GM21360 (cell line): ENCODE data around the gene ABHD3.
A peak's percentile ranks its signal among the peaks of the same experiment; 100 is the strongest.
"Not testable (repeated sequence)": the region's sequence is repeated elsewhere in the genome, so short reads cannot be mapped to it uniquely, and the experiment has no call there.

ENCODE experiments used
- ATAC-seq: cut with Tn5 transposase; IDR thresholded peaks from one replicate; pipeline ENCODE4 v1.9.1; 2021; ENCODE audit warnings: mild to moderate bottlenecking, moderate library complexity; ENCODE audit not compliant: unreplicated experiment

Gene ABHD3, protein sequence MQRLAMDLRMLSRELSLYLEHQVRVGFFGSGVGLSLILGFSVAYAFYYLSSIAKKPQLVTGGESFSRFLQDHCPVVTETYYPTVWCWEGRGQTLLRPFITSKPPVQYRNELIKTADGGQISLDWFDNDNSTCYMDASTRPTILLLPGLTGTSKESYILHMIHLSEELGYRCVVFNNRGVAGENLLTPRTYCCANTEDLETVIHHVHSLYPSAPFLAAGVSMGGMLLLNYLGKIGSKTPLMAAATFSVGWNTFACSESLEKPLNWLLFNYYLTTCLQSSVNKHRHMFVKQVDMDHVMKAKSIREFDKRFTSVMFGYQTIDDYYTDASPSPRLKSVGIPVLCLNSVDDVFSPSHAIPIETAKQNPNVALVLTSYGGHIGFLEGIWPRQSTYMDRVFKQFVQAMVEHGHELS

DNA sequence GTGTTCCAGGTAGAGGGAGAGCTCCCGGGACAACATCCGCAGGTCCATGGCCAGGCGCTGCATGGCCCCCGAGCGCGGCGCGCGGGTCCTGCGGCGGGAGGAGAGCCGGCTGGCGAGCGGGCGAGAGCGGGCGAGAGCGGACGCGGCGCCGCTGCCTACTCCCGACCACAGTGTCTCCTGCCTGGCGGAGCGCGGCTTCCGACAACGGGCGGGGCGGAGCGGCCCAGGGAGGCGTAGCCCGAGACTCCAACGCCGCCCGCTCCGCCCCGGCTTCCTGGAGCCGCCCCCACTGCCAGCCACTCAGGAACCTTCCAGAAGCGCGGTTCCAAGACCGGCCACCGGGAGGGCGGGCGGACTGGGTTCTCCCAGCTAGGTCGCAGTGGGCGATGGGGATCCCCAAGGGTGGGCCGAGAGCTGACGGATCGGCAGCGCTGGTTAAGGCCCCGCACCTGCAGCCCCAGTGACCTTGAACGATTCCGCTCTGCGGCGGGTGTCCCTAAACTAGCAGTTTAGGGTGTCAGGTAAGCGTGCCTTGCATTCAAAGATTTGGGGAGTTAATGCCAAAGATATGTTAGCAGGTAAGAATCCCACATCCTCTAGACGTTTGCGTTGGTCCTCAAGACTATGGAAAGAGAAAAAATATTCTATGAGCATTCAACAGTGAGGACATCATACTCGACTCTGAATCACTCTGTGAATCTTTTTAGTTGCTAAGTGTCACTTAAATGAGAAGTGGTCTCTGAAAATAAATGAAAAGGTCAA is at the start of gene ABHD3:
ABHD3 (minus strand) TSS at position 172 of the 762 bp plus-strand sequence; CDS start at position 63, 109 bp downstream.
- ATAC-seq, result peak; percentile 91

DNA sequence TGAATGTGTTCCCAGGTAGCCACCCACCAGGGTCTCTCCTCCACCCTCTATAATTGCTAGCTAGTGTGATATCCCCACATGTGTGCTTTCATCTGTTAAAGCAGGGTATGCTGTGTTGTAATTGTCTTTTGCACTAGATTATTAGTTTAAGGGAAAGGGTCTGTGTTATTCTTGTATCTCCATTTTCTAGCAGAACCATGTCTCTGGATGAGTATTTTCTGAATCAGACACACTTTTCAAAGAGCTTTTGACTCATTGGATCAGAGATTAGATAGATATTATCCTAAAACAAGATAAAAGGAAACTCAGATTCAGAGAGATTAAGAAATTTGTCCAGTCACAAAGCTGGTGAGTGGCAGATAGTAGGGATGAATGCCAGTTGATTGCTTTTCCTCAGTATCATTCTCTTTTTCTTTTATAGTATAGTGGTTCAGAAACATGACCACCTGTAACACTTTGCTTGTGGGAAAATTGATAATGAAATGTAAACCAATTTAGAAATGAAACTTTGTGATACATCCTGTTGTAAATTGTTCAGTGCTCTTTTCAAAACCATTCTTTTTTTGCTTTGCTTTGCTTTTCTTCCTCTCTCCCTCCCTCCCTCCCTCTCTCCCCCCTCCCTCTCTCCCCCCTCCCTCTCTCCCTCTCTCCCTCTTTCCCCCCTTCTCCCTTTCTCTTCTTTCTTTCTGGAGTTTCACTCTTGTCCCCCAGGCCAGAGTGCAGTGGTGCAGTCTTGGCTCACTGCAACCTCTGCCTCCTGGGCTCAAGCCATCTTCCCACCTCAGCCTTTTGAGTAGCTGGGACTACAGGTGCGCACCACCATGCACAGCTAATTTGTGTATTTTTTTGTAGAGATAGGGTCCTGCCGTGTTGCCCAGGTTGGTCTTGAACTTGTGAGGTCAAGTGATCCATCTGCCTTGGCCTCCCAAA is 43.5 kb upstream of the ABHD3 start:
- ATAC-seq, result no peak

DNA sequence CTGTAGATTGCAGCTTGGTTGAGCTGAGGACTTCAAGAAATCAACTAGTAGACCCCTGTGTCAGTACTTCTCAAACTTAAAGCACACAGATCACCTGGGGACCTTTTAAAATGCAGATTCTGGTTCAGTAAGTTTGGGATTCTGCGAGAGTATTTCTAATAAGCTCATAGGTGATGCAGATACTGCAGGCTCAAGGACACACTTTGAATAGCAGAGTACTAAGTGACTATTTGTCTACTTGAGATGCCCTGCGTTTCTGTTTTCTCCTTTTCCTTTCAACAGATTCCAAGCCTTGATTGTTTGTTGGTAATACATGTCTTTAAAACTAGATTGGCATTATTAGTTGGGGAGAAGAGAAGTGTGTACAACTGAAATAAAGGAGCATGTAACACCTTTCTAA is 42.7 kb upstream of the ABHD3 start:
- no peak for ATAC-seq

DNA sequence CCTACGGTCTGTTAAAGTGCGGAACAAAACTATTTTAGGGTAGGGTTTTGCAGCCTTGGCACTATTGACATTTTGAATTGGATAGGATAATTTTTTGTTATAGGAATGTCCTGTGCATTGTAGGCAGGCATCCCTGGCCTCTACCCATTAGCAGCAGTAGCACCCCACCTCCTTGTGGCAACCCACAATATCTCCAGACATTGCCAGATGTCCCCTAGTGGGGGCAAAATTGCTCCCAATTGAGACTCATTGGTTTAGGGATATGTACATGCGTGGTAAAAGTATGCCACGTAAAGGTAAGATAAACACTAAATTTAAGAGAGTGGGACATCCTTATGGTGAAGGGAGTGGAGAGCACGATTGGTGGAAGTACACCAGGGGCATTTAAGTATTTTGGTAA is 40.7 kb upstream of the ABHD3 start:
- no peak for ATAC-seq

DNA sequence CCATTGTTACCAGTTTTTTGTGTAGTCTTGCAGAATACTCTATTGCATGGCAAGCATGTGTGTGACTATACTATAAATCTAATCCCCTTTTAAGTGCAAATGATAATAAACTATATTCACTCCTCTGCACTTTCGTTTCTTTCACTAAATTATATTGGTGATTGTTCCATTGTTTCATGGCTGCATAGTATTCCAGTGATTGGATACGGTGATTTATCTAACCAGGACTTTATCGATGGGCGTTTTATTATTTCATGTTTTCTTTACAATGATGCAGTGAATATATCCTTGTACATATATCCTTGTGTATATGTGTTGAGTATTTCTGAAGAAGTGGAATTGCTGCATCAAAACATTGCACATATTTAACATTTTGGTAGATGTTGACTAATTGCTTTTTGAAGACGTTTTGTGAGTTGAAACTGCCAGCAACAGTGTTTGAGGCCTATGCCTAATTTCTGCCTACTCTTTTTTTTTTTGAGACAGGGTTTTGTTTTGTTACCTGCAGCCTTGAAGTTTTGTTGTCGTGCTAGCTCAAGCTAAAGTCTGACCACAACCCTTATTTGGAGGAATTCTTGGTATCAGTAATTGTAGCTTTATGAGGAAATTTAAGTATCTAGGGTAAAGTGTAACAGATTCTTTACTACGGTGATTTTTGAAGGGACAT is 38.7 kb upstream of the ABHD3 start:
- no peak for ATAC-seq

DNA sequence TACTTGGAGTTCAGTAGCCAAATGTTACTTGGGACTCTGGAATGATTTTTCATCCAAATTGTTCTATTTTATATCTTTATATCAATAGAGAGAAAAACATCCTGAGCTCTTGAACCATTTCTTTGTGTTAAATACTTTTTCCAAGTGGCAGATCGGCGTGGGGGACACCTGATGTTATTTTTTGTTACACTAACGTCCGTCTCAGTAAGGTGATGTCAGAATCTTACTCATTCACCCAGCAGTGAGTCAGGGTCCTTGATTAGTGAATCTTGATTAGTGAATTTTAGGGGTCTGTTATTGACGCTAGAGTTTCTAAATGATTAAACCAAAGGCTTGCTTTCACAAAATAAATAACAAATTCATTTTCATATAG is 37.7 kb upstream of the ABHD3 start:
- ATAC-seq, result no peak

DNA sequence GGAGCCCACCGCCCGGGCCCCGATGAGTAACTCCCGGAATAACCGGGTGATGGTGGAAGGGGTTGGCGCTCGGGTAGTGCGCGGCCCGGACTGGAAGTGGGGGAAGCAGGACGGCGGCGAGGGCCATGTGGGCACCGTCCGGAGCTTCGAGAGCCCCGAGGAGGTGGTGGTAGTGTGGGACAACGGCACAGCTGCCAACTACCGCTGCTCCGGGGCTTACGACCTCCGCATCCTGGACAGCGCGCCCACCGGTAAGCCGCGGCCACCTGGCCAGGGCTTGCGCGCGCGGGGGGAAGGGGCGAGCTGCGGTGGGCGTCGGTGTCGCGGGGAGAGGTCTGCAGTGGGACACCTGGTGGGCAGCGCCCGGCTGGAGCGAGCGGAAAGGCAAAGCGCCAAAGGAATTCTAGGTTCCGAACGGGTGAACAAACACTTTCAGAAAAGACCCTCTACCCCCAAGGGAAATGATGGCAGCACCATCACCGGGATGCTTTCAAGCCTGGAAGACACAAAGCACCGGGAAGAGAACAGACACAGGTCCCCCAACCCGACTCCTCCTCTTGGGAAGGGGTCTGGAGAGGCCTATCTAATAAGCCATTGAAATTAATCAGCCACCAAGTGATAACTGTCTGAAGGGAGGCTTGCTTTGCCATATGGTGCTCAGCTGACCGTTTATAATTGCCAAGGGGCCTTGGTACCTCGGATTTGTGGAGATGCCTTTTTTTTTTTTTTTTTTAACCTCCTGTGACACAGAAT is 37.2 kb upstream of the ABHD3 start:
- ATAC-seq, result peak; percentile 11

DNA sequence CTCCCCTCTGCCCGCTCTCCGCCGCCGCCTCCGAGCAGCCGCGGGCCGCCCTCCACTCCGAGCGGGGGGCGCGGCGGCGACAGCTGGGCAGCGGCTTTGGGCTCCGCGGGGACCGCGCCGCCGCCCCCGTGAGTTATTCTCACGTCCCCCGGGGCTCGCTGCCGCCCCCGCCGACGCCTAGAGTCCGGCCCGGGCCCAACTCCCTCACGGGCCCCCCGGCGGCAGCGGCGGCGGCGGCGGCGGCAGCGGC is 36.7 kb upstream of the ABHD3 start:
- peak; percentile 32 for ATAC-seq

DNA sequence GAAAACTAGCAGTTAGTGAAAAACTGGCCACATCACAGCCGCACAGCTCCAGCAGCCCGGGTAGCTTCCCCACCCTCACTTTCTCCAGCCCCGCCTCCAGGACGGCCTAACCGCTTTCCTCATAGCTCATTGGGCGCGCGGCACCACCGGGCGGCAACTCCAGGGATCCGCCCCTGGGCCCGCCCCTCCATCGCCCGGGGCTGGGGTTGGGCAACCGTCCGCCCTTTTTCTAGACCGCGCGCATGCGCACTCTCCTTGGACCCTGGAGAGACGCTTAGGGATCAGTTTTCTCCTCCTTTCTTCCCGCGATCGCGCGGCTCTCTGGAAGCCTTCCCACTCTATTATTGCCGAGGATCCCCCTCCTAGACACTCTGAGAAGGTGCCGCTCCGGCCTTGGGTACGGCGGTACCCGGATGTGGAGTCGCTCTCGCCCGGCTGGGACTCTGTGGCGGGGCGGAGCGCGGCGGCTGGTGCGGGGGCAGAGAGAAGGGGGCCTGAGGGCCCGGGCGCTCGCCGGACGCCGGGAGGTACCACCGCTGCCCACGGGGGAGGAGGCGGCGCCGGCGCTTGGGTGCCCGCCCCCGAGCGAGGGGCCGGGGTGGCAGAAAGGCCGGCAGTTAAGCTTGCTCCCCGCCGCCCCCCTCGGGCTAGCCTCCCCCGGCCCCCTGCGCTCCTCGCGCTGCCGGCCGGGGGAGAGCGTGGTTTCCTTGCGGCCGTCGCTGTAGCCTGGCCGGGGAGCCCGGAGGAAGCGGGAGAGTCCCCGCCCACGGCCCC is 36.2 kb upstream of the ABHD3 start, which contains the start of gene MIB1:
MIB1 (plus strand) TSS at position 255 of the 774 bp plus-strand sequence. CDS start 792 bp downstream, outside the sequence.
- peak; percentile 96 for ATAC-seq

DNA sequence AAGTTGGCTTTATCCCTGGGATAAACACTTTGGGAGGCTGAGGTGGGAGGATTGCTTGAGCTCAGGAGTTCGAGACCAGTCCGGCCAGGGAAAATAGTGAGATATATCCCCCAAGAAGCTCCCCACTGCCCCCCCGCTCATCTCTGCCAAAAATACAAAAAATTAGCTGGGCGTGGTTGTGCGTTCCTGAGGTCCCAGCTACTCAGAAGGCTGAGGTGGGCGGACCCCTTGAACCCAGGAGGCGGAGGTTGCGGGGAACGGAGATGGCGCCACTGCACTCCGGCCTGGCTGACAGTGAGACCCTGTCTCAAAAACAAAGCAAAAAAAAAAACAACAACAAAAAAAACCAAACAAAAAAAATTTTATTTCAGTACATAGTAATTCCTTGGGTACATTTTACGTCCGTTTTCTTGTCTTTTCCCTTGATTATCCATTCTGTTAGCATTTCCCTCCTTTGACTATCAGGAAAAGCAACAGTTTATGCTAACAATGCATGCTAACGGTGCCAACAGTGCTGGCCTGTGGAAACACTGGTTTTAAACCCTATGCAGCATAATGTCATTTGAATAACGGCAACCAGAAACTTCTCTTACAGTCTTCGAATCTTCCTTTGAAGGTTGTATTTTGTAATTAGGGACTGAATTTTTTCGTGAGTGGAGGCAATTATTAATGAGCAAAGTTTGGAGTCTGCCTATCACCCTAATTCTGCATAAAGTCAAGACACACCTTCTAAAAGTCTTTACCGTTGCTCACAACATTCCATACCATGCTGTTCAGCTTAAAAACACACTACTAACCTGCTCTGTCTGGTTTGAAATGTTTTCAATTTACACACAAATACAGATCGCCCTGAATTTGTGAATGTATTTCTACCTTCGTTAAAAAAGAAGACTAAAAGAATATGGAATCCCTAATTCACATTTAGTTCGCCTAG is 35.3 kb upstream of the ABHD3 start:
- ATAC-seq, result peak; percentile 3

DNA sequence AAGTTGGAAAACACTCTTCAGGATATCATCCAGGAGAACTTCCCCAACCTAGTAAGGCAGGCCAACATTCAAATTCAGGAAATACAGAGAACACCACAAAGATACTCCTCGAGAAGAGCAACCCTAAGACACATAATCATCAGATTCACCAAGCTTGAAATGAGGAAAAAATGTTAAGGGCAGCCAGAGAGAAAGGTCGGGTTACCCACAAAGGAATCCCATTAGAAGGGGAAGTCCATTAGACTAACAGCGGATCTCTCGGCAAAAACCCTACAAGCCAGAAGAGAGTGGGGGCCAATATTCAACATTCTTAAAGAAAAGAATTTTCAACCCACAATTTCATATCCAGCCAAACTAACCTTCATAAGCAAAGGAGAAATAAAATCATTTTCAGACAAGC is 32.4 kb upstream of the ABHD3 start:
- ATAC-seq, result not testable (repeated sequence)

DNA sequence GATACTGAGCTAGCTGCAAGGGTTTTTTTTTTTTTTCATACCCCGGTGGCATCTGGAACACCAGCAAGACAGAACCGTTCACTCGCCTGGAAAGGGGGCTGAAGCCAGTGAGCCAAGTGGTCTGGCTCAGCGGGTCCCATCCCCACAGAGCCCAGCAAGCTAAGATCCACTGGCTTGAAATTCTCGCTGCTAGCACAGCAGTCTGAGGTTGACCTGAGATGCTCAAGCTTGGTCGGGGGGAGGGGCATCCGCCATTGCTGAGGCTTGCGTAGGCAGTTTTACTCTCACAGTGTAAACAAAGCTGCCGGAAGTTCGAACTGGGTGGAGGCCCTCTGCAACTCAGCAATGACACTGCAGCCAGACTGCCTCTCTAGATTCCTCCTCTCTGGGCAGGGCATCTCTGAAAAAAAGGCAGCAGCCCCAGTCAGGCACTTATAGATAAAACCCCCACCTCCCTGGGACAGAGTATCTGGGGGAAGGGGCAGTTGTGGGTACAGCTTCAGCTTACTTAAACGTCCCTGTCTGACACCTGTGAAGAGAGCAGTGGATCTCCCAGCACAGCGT is 31.0 kb upstream of the ABHD3 start:
- no peak for ATAC-seq

DNA sequence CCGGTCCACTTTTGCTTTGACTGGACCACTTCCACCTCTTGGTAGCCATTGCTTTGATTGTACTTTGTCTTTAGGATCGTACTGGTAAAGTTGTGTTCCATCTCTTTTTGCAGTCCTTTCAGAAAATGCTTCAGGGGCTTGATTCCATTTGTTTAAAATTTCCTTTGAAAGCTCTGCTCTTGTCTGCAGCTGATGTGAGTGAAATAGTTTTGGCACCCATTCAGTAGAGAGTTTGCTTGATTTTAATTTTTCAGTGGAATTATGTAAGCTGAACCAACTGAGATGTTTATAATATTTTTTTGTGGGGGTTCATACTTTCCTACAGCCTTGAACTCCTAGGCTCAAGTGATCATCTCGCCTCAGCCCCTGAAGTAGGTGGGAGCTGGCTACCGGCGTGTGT is 28.4 kb upstream of the ABHD3 start:
- no peak for ATAC-seq

DNA sequence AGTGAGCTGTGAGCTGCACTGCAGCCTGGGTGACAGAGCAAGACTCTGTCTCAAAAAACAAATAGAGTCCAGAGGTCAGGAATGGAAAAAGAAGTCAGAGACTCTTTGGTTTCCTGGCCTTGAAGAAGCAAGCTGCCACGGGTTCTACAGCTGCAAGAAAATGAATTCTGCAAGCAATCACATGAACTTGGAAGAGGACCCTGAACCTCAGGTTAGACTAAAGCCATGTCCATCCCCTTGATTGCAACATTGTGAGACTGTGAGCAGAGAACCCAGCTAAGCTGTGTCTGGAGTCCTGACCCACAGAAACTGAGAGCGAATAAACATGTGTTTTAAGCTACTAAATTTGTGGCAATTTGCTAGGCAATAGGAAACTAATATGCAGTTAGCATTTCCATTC is 23.1 kb upstream of the ABHD3 start:
- no peak for ATAC-seq

DNA sequence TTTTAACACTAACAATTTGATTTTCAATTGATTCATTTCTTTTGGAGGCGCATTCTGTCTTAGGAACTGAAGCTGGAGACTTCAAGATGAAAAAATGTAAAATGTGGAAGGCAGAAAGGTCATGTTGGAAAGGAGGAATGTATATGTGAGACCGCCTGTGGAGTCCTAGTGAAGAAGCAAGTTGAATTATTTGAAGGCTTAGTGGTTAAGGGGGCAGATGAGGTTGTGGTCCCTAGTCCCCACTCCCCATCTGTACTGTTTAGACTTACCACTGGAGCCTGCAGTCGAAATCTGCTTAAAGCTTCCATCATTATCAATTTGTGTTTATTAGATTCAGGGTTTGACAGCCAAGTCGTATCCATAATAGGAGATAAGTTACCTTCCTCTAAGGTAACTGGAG is 20.6 kb upstream of the ABHD3 start:
- ATAC-seq, result no peak

DNA sequence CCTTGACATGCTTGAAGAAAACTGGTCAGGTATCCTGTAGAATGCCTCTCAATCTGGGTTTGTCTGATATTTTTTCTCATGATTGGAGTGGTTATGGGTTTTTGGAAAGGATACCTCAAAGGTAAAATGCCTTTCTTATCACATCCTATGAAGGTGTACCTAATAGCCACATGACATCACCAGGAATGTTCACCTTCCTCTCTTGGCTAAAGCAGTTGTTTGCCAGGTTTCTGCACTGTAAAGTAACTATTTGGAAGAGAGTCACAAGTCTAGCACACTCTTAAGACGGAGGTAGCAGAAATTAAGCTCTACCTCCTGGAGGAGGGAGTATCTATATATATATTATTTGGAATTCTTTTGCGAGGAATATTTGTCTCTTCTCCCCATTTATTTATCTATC is 18.1 kb upstream of the ABHD3 start:
- ATAC-seq, result no peak

DNA sequence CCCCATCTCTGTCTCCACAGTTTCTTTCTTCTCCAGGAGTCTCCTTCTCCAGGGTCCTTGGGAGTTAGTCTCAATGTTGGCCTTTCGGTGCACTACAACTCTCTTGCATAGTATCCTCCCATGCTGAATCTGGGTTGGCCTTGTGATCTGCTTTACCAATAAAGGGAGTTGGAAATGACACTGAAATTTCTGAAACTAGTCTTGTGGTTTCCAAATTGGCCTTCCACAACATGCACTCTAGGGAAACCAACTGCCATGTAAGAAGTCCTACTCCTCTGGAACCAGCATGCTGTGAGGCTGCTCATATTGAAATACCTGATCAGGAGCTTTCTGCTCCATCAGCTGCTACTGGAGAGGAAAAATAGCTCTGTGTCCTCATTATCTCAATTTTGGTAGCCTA is 9.9 kb upstream of the ABHD3 start:
- no peak for ATAC-seq

DNA sequence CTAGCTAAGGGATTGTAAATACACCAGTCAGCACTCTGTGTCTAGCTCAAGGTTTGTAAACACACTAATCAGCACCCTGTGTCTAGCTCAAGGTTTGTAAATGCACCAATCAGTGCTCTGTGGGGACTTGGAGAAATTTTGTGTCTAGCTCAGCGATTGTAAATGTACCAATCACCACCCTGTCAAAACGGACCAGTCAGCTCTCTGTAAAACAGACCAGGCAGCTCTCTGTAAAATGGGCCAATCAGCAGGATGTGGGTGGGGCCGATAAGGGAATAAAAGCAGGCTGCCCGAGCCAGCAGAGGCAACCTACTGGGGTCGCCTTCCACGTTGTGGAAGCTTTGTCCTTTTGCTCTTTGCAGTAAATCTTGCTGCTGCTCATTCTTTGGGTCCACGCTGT is 2.6 kb upstream of the ABHD3 start:
- ATAC-seq, result not testable (repeated sequence)
